GM23338 (cell line): ENCODE results near the gene FYCO1. TPM values are rescaled to one million over a fixed set of nuclear protein-coding genes. Genes with fewer than 3 reads are reported as not detected.

Source experiments
- ATAC-seq: fragments of 200-7000 bp; cut with Tn5 transposase; 3 replicates; pipeline ENCODE4 v1.9.1; 2020
- DNase-seq: peaks from one replicate; pipeline ENCODE4 v3.0.0-alpha.2; 2015; ENCODE audit warnings: low spot score
- H2AFZ ChIP-seq: fragments of 200-600 bp; sonication (generic); 2 replicates; pipeline ENCODE4 v1.8.0; 2016; ENCODE audit warnings: antibody characterized with exemption, mild to moderate bottlenecking, moderate library complexity
- H3F3A ChIP-seq: fragments of 200-600 bp; sonication (generic); replicated peaks from 2 replicates; pipeline ENCODE4 v1.8.0; 2017; ENCODE audit warnings: antibody characterized with exemption, mixed run types, low read depth
- H3K27ac ChIP-seq: fragments of 200-600 bp; sonication (generic); 2 replicates; pipeline ENCODE4 v1.6.1; 2016; ENCODE audit warnings: low read depth
- H3K27me3 ChIP-seq: fragments of 200-600 bp; sonication (generic); 2 replicates; pipeline ENCODE4 v1.8.0; 2016; ENCODE audit warnings: mild to moderate bottlenecking, mixed run types, moderate library complexity; ENCODE audit not compliant: insufficient read depth
- H3K36me3 ChIP-seq: fragments of 200-600 bp; sonication (generic); 2 replicates; pipeline ENCODE4 v1.8.0; 2016; ENCODE audit warnings: mild to moderate bottlenecking; ENCODE audit not compliant: insufficient read depth
- H3K4me1 ChIP-seq: fragments of 200-600 bp; sonication (generic); 2 replicates; pipeline ENCODE4 v1.8.0; 2016; ENCODE audit warnings: mild to moderate bottlenecking, moderate library complexity; ENCODE audit not compliant: insufficient read depth
- H3K4me2 ChIP-seq: fragments of 200-600 bp; sonication (generic); 2 replicates; pipeline ENCODE4 v1.7.1; 2017; ENCODE audit warnings: mixed run types
- H3K4me3 ChIP-seq: fragments of 200-600 bp; sonication (generic); 2 replicates; pipeline ENCODE4 v1.6.1; 2016; ENCODE audit warnings: mixed run types
- H3K79me2 ChIP-seq: fragments of 200-600 bp; sonication (generic); replicated peaks from 2 replicates; pipeline ENCODE4 v1.8.0; 2017; ENCODE audit warnings: mild to moderate bottlenecking; ENCODE audit not compliant: insufficient read depth
- H3K9me2 ChIP-seq: fragments of 200-600 bp; sonication (generic); 2 replicates; pipeline ENCODE4 v1.8.0; 2017; ENCODE audit not compliant: insufficient read depth
- H4K20me1 ChIP-seq: fragments of 200-600 bp; sonication (generic); replicated peaks from 2 replicates; pipeline ENCODE4 v1.8.0; 2017; ENCODE audit warnings: mild to moderate bottlenecking; ENCODE audit not compliant: insufficient read depth
- H3K27ac Mint-ChIP-seq: 2 replicates; pipeline ENCODE4 v1.8.0; 2020; ENCODE audit warnings: inconsistent platforms, mild to moderate bottlenecking, moderate library complexity, mixed read lengths
- H3K27me3 Mint-ChIP-seq: 3 replicates; pipeline ENCODE4 v1.8.0; 2022; ENCODE audit warnings: low read depth, mild to moderate bottlenecking, moderate library complexity, mixed read lengths, inconsistent platforms; ENCODE audit not compliant: insufficient read depth, poor library complexity
- H3K36me3 Mint-ChIP-seq: 3 replicates; pipeline ENCODE4 v1.8.0; 2021; ENCODE audit warnings: low read depth, mild to moderate bottlenecking, inconsistent platforms, moderate library complexity, mixed read lengths
- H3K4me1 Mint-ChIP-seq: 3 replicates; pipeline ENCODE4 v1.8.0; 2020; ENCODE audit warnings: mild to moderate bottlenecking, inconsistent platforms, mixed read lengths
- H3K4me3 Mint-ChIP-seq: 3 replicates; pipeline ENCODE4 v1.8.0; 2021; ENCODE audit warnings: moderate library complexity, mild to moderate bottlenecking, inconsistent platforms, mixed read lengths
- H3K9me3 Mint-ChIP-seq: 3 replicates; pipeline ENCODE4 v1.8.0; 2020; ENCODE audit warnings: moderate library complexity, mild to moderate bottlenecking, inconsistent platforms, mixed read lengths
- CREB1 ChIP-seq: fragments of 250-450 bp; sonication (Bioruptor Pico); IDR thresholded peaks from 2 replicates; pipeline ENCODE4 v1.5.0; 2020; ENCODE audit warnings: low read depth, mild to moderate bottlenecking, moderate library complexity
- CTCF ChIP-seq, 2 experiments: fragments of 200-600 bp in 1 of 2; sonication (generic) in 1 of 2; conservative IDR thresholded peaks; 2 replicates each; pipeline versions ENCODE4 v1.5.1 to v1.6.1; 2016 to 2017; ENCODE audit warnings: antibody characterized with exemption in 2 of 2, low read depth in 2 of 2, mild to moderate bottlenecking in 2 of 2, moderate library complexity in 1 of 2
- ETS1 ChIP-seq: IDR thresholded peaks from 2 replicates; pipeline ENCODE4 v1.6.1; 2016; ENCODE audit warnings: antibody characterized with exemption
- EZH2 ChIP-seq: fragments of 200-600 bp; sonication (generic); IDR thresholded peaks from one replicate; pipeline ENCODE4 v1.8.0; 2017; ENCODE audit warnings: antibody characterized with exemption, mild to moderate bottlenecking, low read depth; ENCODE audit not compliant: unreplicated experiment
- EZH2phosphoT487 ChIP-seq: fragments of 200-600 bp; sonication (generic); IDR thresholded peaks from one replicate; pipeline ENCODE4 v1.8.1; 2018; ENCODE audit warnings: antibody characterized with exemption; ENCODE audit not compliant: unreplicated experiment
- JUNB ChIP-seq: IDR thresholded peaks from one replicate; pipeline ENCODE4 v1.6.1; 2016; ENCODE audit warnings: antibody characterized with exemption; ENCODE audit not compliant: unreplicated experiment
- NANOG ChIP-seq: IDR thresholded peaks from 2 replicates; pipeline ENCODE4 v1.6.1; 2016; ENCODE audit warnings: antibody characterized with exemption, borderline replicate concordance
- POLR2AphosphoS5 ChIP-seq: IDR thresholded peaks from 2 replicates; pipeline ENCODE4 v1.6.1; 2016; ENCODE audit warnings: antibody characterized with exemption, low read depth
- STAT1 ChIP-seq: IDR thresholded peaks from one replicate; pipeline ENCODE4 v1.6.1; 2016; ENCODE audit warnings: antibody characterized with exemption; ENCODE audit not compliant: unreplicated experiment
- ZNF114 ChIP-seq: fragments of 250-450 bp; sonication (Bioruptor Pico); IDR thresholded peaks from 2 replicates; pipeline ENCODE4 v1.5.0; 2020; ENCODE audit warnings: mild to moderate bottlenecking, moderate library complexity
- ZNF331 ChIP-seq: fragments of 250-450 bp; sonication (Bioruptor Pico); IDR thresholded peaks from 2 replicates; pipeline ENCODE4 v1.5.0; 2020; ENCODE audit warnings: low read depth, mild to moderate bottlenecking, moderate library complexity
- polyA plus RNA-seq: library from polyadenylated mRNA; unstranded; fragments of >200 nt; fragmentation: Nextera tagmentation; extraction: Ambion mirVana; gene quantifications from 2 replicates; pipeline ENCODE4 v1.2.1, GENCODE V29; 2016
- total RNA-seq: library from RNA; depleted of rRNA; stranded (reverse); fragments of >200 nt; shearing (Covaris generic); gene quantifications from 2 replicates; pipeline ENCODE4 v1.2.3, GENCODE V29; 2014
- TF ChIP-seq, protein P1 (sequence below): fragments of 250-450 bp; sonication (Bioruptor Pico); IDR thresholded peaks from 2 replicates; pipeline ENCODE4 v1.5.0; 2020; ENCODE audit warnings: mild to moderate bottlenecking, moderate library complexity
- TF ChIP-seq, protein P2 (sequence below): IDR thresholded peaks from one replicate; pipeline ENCODE4 v1.6.1; 2018; ENCODE audit warnings: antibody characterized with exemption; ENCODE audit not compliant: unreplicated experiment

Gene FYCO1
- total and polyA plus RNA-seq, 2 experiments from 2014 or later, result 4.5 to 17.2 TPM

DNA sequence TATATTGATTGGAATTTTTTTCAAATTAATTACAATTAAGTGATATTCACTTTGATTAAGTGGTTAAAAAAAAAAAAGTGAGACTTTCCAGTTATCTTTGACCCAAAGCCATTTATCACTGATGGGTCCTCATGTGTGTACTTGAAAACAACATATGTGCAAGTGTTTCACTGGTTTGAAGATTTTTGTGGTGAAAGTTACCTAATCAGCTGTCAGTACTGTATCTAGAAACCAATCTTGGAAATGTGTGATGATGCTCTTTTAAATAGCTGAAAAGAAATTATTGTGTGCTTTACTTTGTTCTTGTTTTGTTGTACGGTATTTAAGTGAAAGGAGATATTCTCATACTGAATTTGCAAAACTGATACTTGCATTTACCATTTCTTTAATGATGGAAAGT is 43.3 kb upstream of the FYCO1 start:
- TF ChIP-seq ETS1, result no peak
- no peak for TF ChIP-seq EZH2phosphoT487
- no peak for TF ChIP-seq ZNF331
- no peak for TF ChIP-seq JUNB
- TF ChIP-seq, protein P1, sequence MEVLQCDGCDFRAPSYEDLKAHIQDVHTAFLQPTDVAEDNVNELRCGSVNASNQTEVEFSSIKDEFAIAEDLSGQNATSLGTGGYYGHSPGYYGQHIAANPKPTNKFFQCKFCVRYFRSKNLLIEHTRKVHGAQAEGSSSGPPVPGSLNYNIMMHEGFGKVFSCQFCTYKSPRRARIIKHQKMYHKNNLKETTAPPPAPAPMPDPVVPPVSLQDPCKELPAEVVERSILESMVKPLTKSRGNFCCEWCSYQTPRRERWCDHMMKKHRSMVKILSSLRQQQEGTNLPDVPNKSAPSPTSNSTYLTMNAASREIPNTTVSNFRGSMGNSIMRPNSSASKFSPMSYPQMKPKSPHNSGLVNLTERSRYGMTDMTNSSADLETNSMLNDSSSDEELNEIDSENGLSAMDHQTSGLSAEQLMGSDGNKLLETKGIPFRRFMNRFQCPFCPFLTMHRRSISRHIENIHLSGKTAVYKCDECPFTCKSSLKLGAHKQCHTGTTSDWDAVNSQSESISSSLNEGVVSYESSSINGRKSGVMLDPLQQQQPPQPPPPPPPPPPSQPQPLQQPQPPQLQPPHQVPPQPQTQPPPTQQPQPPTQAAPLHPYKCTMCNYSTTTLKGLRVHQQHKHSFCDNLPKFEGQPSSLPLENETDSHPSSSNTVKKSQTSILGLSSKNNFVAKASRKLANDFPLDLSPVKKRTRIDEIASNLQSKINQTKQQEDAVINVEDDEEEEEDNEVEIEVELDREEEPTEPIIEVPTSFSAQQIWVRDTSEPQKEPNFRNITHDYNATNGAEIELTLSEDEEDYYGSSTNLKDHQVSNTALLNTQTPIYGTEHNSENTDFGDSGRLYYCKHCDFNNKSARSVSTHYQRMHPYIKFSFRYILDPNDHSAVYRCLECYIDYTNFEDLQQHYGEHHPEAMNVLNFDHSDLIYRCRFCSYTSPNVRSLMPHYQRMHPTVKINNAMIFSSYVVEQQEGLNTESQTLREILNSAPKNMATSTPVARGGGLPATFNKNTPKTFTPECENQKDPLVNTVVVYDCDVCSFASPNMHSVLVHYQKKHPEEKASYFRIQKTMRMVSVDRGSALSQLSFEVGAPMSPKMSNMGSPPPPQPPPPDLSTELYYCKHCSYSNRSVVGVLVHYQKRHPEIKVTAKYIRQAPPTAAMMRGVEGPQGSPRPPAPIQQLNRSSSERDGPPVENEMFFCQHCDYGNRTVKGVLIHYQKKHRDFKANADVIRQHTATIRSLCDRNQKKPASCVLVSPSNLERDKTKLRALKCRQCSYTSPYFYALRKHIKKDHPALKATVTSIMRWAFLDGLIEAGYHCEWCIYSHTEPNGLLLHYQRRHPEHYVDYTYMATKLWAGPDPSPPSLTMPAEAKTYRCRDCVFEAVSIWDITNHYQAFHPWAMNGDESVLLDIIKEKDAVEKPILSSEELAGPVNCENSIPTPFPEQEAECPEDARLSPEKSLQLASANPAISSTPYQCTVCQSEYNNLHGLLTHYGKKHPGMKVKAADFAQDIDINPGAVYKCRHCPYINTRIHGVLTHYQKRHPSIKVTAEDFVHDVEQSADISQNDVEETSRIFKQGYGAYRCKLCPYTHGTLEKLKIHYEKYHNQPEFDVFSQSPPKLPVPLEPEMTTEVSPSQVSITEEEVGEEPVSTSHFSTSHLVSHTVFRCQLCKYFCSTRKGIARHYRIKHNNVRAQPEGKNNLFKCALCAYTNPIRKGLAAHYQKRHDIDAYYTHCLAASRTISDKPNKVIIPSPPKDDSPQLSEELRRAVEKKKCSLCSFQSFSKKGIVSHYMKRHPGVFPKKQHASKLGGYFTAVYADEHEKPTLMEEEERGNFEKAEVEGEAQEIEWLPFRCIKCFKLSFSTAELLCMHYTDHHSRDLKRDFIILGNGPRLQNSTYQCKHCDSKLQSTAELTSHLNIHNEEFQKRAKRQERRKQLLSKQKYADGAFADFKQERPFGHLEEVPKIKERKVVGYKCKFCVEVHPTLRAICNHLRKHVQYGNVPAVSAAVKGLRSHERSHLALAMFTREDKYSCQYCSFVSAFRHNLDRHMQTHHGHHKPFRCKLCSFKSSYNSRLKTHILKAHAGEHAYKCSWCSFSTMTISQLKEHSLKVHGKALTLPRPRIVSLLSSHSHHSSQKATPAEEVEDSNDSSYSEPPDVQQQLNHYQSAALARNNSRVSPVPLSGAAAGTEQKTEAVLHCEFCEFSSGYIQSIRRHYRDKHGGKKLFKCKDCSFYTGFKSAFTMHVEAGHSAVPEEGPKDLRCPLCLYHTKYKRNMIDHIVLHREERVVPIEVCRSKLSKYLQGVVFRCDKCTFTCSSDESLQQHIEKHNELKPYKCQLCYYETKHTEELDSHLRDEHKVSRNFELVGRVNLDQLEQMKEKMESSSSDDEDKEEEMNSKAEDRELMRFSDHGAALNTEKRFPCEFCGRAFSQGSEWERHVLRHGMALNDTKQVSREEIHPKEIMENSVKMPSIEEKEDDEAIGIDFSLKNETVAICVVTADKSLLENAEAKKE (CRISPR knock-in tag), result no peak
- TF ChIP-seq STAT1, result no peak
- TF ChIP-seq CTCF (conservative IDR thresholded peaks at IDR 0.05; ENCODE audit: low read depth in 2 of 2), result no peak
- no peak for TF ChIP-seq CREB1 (CRISPR knock-in tag)
- TF ChIP-seq EZH2, result no peak
- no peak for TF ChIP-seq ZNF114 (CRISPR knock-in tag)
- no peak for TF ChIP-seq POLR2AphosphoS5
- no peak for TF ChIP-seq NANOG
- TF ChIP-seq, protein P2, sequence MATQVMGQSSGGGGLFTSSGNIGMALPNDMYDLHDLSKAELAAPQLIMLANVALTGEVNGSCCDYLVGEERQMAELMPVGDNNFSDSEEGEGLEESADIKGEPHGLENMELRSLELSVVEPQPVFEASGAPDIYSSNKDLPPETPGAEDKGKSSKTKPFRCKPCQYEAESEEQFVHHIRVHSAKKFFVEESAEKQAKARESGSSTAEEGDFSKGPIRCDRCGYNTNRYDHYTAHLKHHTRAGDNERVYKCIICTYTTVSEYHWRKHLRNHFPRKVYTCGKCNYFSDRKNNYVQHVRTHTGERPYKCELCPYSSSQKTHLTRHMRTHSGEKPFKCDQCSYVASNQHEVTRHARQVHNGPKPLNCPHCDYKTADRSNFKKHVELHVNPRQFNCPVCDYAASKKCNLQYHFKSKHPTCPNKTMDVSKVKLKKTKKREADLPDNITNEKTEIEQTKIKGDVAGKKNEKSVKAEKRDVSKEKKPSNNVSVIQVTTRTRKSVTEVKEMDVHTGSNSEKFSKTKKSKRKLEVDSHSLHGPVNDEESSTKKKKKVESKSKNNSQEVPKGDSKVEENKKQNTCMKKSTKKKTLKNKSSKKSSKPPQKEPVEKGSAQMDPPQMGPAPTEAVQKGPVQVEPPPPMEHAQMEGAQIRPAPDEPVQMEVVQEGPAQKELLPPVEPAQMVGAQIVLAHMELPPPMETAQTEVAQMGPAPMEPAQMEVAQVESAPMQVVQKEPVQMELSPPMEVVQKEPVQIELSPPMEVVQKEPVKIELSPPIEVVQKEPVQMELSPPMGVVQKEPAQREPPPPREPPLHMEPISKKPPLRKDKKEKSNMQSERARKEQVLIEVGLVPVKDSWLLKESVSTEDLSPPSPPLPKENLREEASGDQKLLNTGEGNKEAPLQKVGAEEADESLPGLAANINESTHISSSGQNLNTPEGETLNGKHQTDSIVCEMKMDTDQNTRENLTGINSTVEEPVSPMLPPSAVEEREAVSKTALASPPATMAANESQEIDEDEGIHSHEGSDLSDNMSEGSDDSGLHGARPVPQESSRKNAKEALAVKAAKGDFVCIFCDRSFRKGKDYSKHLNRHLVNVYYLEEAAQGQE, result no peak
- no peaks in the 10 kb centered on the region for H3K27me3 ChIP-seq
- H4K20me1 ChIP-seq, result no peaks in the 10 kb centered on the region
- no peak overlapping the region for H3K4me3 ChIP-seq
- H3K79me2 ChIP-seq, result no peaks in the 10 kb centered on the region
- no peaks in the 10 kb centered on the region for H3K4me1 ChIP-seq
- DNase-seq (no peak), ATAC-seq (no peak)
- H2AFZ ChIP-seq, result no peak overlapping the region
- H3K27ac ChIP-seq, result no peak overlapping the region
- H3F3A ChIP-seq, result no peaks in the 10 kb centered on the region
- Mint-ChIP-seq H3K36me3 (no peaks in the 10 kb centered on the region), H3K27ac (no peak overlapping the region), H3K9me3 (peaks cover 6% of the 10 kb centered on the region; the same call in 2 of the 3 replicates), H3K4me3 (no peak overlapping the region), H3K27me3 (no peaks in the 10 kb centered on the region), H3K4me1 (no peaks in the 10 kb centered on the region)
- no peaks in the 10 kb centered on the region for H3K36me3 ChIP-seq
- no peak overlapping the region for H3K4me2 ChIP-seq
- no peaks in the 10 kb centered on the region for H3K9me2 ChIP-seq
